Fibroblast of lung (primary cell): ENCODE results near the gene THAP10.

Experiments
- CTCF ChIP-seq, 2 donors: IDR thresholded peaks in 1 of 2; conservative IDR thresholded peaks in 1 of 2; 1 replicate in 1 of 2; 2 replicates in 1 of 2; pipeline ENCODE4 v1.5.1; 2011 to 2012; ENCODE audit warnings: low read length in 2 of 2, control low read depth in 1 of 2, inconsistent platforms in 1 of 2, low read depth in 1 of 2, mild to moderate bottlenecking in 1 of 2
- EZH2 ChIP-seq: IDR thresholded peaks from 2 replicates; pipeline ENCODE4 v1.5.1; 2012; ENCODE audit warnings: low read length, control low read depth, mild to moderate bottlenecking; ENCODE audit errors: missing control alignments

- TF ChIP-seq CTCF (conservative IDR thresholded peaks at IDR 0.05 in 1 of 2, IDR thresholded peaks at IDR 0.05 in 1 of 2; ENCODE audit: low read depth in 1 of 2, low read length in 2 of 2) (no peak), EZH2 (no peak)
Measured at GRCh38 chr15:70851889-70852288, 40.3 kb downstream of the THAP10 start.
